GM18870 (cell line): ENCODE data around the gene LSM3.
"Not testable (repeated sequence)": the region's sequence is repeated elsewhere in the genome, so short reads cannot be mapped to it uniquely, and the experiment has no call there.

Source experiments
- ATAC-seq: cut with Tn5 transposase; IDR thresholded peaks from one replicate; pipeline ENCODE4 v1.9.1; 2021; ENCODE audit warnings: moderate library complexity; ENCODE audit not compliant: unreplicated experiment

LSM3 gene

DNA sequence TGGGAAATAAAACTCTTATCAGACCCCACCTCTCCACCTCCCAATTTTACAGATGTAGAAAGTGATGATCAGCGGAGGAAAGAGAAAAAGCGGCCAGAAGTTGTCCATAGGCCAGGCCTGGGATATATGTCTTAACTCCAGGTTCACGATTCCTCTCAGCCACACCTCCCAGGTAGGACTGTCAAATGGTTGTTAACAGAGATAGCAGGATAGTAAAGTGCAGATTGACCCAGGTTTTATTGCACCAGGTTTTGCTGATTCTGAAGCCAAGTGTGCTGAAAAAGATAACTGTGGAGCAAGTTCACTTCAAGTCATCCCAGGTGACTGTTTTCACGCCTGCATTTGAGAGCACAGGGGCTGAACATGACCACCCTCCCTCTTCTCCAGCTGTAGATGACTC, 36.1 kb downstream of the LSM3 start:
- no peak for ATAC-seq

DNA sequence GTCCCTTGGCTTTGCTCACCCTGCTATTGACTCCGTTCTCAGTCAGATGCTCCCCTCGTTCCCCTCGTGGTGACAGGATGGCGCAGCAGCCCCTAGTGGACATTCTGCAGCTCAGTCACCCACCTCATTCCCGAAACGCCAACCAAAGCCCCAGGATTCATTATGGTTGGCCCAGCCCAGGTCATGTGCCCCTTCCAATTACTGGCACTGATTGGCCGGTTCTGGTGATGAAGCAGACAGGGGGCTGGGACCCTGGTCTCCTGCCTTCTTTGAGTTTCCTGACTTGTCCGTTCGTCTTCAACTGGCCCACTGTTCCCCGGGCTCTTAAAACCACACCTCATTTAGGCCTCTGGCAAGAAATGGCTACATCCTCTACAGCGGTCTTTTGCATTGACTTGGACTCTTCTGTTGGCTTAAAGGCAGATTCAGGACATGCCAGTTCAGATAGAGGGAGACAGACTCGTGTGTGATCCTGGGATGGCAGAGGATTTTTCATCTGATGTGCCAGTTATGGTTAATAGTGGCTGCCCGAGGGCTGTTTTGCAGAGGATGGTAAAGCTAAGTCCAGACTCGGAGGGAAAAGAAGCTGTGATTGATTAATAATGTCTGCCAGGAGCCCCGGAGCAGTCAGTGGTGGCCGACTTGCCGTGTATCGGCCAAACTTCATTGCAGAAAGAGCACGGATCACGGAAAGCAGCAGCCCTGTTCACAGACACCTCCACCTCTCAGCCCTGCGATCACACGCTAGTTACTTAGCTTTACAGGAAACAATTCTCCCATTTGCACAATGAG, 37.8 kb downstream of the LSM3 start:
- ATAC-seq, result no peak

DNA sequence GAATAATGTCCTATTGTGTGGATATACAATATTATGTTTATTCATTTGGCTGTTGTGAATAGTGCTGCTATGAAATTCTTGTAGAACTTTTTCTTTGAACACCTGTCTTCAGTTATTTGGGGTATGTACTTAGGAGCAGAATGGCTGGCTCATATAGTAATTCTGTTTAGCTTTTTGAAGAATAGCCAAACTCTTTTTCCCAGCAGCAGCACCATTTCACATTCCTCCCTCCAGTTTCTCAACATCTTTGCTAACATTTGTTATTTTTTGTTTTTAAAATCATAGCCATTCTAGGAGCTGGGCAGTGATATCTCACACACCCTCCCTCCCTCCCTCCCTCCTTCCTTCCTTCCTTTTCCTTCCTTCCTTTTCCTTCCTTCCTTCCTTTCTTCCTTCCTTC, 39.7 kb downstream of the LSM3 start:
- no peak for ATAC-seq

DNA sequence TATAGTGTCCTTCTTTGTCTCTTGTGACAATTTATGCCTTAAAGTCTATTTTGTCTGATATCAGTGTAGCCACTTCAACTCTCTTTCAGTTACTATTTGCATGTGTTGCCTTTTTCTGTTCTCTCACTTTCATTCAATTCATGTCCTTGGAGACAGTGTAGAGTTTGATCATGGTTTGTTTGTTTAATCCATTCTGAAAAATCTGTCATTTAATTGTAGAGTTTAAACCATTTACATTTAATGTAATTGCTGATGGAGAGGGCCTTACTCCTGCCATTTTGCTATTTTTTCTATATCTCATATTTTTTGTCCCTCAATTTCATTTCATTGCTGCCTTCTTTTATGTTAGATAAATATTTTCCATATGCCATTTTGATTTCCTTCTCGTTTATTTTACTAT, 42.3 kb downstream of the LSM3 start:
- ATAC-seq, result no peak

DNA sequence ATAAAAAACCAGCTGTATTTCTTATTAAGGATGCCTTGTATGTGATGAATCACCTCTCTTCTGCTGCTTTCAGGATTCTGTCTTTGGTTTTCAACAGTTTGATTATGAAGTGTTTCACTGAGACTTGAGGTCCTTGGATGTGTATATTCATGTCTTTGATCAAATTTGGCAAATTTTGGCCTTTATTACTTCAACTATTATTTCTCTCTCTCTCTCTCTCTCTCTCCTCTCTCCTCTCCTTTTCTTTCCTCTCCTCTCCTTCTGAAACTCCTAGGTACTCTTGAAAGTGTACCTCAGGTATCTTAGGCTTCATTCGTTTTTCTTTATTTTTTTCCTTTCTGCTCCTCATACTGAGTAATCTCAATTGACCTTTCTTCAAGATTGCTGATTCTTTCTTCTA, 43.3 kb downstream of the LSM3 start:
- no peak for ATAC-seq

DNA sequence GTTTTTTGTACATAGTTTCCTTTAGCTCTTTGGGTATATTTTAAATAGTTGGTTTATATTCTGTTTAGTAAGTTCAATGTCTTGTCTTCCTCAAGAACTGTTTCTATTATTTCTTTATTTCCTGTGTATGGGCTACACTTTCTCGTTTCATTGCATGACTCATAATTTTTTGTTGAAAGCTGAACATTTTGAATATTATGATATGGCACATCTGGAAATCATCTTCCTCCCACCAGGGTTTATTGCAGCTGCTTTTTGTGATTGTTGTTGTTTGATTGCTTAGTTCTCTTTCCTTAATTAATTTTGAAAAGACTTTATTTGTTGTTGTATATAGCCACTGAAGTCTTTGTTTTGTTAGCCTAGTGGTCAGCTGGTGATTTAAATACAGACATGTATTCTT, 43.8 kb downstream of the LSM3 start:
- no peak for ATAC-seq

DNA sequence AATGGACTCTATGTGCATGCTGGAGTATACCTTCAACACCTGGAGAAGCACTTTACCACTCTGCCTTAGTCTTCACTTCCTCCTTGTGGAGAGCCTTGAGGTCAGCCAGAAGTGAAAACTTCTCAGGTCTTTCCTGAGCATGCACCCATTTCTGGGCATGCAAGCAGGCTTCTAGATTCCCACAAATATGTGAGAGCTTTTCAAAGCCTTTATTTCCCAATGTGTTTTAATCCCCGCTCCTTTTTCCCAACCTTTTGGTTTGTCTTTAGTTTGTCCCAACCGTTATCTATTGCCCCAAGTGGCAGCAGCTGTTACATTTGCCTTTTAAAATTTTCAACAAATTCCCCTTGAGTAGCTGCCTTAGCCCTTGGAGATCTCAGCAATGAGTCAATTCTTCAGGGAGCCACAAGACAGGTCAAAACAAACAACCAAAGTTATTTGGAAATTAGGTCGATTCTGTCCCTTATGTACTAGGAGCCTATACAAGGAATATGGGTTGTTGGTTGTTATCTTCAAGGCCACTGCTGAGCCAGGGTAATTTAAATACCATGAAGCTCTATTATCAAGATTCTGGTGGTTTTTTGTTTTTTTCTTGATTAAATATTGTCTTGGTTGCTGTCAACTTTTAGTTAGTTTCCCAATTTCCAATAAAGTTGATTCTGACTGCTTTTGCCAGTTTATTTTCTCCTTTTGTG, 44.4 kb downstream of the LSM3 start:
- no peak for ATAC-seq

DNA sequence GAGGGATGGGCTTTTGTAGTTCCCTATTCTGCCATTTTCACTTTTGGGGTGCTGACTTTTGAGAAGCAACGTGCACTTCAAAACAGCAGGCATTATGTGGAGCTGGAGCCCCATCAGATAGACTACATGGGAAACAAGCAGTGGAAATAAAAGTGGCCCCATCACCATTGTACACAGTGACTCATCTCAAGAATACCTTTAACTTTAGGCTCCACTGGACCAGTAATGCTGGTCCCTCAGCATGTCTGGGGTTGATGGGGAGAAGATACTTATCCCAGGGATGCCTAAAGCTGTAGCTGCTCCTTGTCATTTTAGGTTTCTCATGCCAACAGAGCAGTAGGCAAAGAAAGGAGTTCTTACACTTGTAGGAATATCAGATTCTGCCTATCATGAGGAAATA, 45.0 kb downstream of the LSM3 start:
- peak; percentile 48 for ATAC-seq

DNA sequence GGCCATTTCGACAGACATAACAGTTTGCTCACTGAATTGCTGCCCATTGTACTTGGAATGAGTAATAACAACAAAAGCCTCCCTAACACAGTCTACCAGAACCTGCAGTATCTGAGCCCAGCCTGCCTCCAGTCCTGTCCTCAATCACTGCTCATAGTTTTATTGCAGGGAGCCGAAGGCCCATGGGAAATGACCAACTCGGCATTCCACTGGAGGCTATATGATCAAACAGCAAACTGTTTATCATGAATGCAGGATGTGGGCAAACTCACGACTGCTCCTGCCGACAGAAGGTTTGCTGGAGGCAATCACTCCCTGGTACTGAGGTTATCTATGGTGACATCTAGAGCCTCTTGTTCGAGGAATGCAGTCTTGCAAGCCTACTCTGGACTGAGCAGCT, 46.3 kb downstream of the LSM3 start:
- ATAC-seq, result no peak

DNA sequence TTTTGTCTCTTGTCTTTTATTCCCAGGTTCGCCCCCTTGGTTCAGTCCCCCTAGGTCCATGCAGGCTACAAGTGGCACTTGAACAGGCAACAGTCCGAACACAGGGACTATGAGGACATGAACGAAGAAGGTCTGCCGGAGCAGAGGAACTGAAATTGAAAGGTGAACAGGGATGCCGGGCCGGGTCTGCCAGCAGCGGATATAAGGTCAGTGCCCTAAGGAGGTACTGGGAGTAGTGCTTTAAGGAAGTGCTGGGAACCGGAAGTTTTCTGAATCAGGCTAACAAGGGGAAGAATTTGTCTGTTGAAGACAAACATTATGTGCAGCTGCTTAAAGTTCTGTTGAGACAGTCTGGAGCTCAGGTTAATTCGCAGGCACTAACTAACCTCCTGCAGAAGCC, 46.8 kb downstream of the LSM3 start:
- ATAC-seq, result no peak

DNA sequence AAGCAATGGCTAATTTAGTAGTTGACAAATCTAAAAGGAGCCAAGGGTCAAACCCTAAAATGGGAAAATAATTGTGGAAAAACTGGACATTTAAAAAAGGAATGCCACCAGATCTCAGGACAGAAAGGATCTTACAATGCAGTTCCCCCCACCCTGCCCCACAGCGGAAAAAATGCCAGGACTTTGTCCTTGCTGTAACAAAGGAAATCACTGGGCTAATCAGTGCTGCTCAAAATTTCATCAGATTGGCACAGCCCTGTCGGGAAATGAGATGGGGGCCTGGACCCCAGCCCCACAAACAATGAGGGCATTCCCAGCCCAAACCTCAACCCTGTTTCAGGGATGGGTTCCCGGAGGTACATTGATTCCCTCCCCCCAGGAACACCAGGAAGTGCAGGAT, 47.7 kb downstream of the LSM3 start:
- not testable (repeated sequence) for ATAC-seq

DNA sequence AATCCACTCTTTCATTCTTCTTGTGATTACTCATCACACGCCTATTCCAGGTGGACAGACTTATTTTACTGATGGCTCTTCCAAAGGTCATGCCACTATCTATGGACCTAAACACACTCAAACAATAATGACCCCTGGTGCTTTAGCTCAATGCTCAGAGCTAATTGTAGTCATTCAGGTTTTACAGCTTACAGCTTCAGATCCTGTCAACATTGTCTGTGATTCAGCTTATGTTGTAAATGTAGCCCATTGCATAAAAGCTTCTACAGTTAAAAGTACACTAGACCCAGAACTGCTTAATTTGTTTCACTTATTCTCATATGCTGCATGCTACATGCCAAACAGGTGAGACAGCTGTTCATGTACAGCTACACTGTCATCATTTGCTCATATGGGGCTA, 49.2 kb downstream of the LSM3 start:
- no peak for ATAC-seq

DNA sequence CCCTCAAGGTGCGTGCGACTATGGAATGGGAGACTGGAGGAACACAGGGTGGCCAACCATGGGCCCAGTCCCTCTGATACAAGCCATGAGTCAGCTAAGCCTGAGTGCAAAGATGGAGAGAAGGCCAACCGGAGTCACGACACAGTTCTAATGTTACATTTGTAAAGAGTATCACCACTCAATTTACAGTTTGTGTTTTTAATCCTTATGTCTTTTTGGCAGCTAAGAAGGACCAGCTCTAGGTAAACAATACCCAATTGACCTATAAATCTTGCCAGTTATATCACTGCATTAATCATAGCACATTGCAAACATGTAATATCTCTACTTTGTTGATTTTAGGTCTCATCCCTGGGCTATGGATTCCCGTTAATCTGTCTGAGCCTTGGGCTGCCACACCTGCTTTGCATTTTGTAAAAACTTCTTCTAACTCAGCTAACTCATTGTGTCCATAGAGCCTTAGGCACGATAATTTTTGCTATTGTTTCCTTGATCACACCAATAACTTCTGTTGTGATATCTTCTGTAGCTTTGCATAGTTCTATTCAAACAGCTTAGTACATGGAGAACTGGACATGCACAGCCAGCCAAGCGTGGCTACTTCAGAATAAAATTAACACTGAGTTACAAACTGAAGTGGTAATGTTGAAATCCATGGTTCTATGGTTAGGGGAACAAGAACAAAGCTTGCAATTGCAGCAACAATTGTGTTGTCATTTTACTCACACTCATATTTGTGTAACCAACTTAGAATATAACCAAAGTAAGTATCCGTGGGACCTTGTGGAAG, 50.3 kb downstream of the LSM3 start:
- no peak for ATAC-seq

DNA sequence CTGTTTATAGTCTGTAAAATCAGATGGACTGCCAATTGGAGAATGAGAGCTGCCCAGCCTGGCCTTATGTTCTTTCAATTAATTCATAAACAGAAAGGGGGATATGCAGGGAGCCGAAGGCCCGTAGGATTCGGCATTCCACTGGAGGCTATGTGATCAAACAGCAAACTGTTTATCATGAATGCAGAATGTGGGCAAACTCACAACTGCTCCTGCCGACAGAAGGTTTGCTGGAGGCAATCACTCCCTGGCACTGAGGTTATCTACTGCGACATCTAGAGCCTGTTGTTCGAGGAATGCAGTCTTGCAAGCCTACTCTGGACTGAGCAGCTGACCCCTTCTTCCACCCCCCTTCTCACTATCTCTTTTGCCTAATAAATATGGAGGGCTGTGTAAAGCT, 51.1 kb downstream of the LSM3 start:
- not testable (repeated sequence) for ATAC-seq

DNA sequence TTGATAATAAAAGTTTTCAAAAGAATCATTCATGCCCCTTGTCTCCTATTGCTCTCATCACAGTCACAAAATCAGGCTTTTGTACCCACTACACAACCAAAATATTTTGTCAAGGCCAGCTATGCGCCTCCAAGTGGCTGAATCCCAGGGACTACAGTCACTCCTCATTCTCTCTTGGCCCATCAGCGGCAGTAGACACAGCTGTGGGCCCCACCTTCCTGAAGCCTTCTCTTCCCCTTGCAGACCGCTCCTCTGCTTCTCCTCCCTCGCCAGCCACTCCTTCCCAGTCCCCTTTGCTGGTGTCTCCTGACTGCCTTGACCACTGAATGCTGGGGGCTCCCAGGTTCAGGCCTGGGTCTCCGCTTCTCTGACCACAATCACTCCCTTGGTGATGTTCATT, 52.1 kb downstream of the LSM3 start:
- ATAC-seq, result no peak

DNA sequence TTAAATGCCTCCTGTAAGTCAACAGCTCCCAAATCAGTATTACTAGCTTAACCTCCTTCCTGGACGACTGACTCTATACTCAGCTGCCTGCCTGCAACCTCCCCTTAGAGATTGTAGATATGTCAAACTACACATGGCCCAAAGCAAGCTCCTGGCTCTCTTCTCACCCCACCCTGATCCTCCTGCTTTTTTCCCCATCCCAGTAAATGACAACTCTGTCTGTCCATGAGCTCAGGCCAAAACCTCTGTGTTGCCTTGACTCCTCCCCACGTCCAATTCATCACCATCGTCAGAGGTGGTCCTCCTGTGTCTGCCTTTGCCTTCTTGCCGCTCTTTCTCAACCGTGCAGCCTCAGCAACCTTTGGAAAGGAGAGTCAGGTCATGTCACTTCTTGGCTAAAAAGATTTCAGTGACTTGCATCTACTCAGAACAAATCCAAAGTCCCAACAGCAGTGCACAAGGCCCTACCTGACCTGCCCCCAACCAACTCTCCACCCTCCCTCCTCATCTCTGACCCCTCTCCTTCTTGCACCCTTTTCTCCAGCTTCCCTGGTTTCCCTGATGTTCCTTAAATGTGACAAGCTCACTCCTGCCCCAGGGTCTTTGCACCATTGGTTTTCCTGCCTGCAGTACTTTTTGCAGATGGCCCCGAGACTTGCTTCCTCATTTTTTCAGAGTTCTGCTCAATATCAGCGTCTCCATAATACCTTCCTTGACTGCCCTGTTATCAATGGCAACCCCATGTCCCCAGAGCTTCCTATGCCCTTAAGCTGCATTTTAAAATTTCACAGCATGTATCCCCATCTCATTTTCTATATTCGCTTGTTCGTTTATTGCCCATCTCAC, 52.8 kb downstream of the LSM3 start:
- ATAC-seq, result no peak

DNA sequence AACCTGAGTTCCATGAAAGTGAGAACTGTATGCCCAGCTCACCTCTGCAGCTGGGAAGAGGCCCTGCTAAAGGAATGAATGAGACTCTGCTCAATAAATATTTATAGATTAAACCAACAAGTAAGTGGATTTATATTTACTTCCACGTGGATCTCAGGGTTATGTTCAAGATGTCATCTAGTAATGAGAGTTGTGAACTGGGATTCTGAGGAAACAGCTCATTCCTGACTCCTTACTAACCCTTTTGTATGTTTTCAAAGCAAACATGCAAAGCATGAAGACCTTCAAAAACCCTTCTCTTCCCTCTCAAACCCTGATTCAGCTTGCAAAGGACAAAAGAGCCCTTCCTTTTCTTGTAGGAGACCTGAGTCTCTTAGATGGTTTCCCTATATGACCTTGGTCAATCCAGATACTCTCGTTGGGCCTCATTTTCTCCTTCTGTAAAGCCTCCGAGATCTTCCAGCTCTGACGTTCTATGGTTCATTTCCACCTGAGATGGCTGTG, 53.4 kb downstream of the LSM3 start:
- ATAC-seq, result no peak

DNA sequence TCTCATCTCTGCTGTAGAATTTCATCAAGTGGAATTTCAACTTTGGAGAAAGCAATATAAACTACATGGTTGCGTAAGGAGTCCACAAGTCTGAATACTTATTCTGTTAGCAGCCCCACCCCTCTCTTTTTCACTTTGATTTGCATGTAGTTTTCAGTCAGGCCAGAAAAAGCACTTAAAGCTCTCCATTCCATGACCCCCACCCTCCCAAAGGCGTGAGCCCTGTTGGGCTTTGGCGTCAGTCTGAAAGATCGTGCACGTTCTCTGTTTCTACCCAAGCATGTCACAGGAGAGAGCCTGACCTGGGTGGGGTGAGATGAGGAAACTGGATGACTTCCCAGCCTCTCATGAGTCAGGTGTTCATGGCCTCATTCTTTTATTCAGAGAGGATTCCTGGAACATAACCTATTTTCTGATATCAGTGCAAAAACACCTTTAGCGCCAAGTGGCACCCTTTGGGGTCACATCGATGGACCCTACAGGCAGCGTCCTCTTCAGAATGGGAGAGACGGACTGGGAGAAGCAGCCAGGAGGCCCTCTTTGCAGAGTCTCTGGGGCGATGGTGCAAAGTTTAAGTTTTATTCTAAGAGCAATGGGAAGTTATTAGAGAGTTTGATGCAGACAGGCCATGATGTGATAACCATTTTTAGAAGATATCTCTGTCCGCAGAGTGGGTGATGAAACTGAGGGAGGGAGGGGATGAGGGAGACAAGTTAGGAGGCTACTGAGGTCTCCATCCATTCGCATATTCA, 55.8 kb downstream of the LSM3 start:
- ATAC-seq, result no peak

DNA sequence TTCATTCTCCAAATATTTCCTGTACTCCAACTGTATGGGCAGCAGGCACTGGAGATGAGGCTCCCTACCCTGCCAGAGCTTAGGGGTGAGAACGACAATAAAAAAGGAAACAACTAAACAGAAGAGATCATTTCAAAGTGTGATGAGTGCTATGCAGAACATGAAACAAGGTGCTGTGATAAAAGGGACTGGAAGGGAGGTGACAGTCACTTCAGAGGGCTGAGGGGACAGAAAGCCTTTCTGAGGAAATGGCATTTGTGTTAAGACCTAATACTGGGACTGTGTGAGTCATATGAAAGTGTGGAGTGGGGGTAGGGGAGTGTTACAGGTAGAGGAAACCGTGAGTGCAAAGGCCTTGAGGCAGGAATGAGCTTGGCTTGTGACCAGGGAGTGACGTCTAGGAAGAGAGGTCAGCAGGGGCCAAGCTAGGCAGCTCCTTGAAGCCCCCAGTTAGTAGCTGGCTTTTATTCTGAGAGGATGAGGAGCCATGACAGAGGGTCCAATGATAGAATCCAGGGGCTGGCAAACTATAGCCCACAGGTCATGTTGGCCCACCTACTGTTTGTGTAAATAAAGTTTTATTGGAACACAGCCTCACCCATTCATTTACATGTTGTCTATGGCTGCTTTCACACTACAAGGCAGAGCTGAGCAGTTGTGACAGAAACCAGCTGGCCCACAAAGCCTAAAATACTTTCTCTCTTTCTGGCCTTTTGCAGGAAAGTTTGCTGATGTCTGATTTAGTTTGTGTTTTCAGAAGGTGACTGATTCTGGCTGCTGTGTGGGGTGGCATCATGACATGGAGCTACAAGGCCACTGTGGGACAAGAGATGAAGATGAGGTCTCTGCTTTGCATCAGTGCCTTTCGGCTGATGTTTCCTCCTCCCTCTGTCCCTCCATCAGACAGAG, 56.6 kb downstream of the LSM3 start:
- ATAC-seq, result no peak
